HL-60 (cell line): ENCODE measurements around the gene FN3K.

Source experiments
- DNase-seq, 2 experiments: peaks; one replicate each; pipeline ENCODE4 v3.0.0-alpha.2; 2010 to 2020; ENCODE audit warnings: low read depth in 1 of 2, low spot score in 1 of 2
- H3K27ac ChIP-seq: fragments of 250-450 bp; sonication (Bioruptor Pico); replicated peaks from 2 replicates; pipeline ENCODE4 v1.5.1; 2020; ENCODE audit warnings: mild to moderate bottlenecking, moderate library complexity
- H3K27me3 ChIP-seq: fragments of 250-450 bp; sonication (Bioruptor Pico); 2 replicates; pipeline ENCODE4 v1.5.1; 2021; ENCODE audit warnings: mild to moderate bottlenecking, moderate library complexity; ENCODE audit not compliant: insufficient read depth, poor library complexity, severe bottlenecking
- H3K4me3 ChIP-seq: replicated peaks from 2 replicates; pipeline ENCODE4 v1.5.1; 2011; ENCODE audit warnings: mild to moderate bottlenecking, control low read depth, low read length; ENCODE audit not compliant: insufficient read depth
- GABPA ChIP-seq: IDR thresholded peaks from 2 replicates; pipeline ENCODE4 v1.6.1; 2012; ENCODE audit warnings: low read depth
- POLR2AphosphoS5 ChIP-seq: IDR thresholded peaks from 2 replicates; pipeline ENCODE4 v1.6.1; 2012; ENCODE audit warnings: low read depth
- REST ChIP-seq: IDR thresholded peaks from 2 replicates; pipeline ENCODE4 v1.6.1; 2012; ENCODE audit warnings: low read depth; ENCODE audit not compliant: insufficient replicate concordance
- SPI1 ChIP-seq: IDR thresholded peaks from 2 replicates; pipeline ENCODE4 v1.6.1; 2012; ENCODE audit warnings: low read depth, mild to moderate bottlenecking, borderline replicate concordance
- TF ChIP-seq, protein P1 (sequence below): IDR thresholded peaks from one replicate; pipeline ENCODE4 v1.5.1; 2011; ENCODE audit warnings: low read length, control low read depth, inconsistent platforms; ENCODE audit not compliant: insufficient read depth

The FN3K gene

DNA sequence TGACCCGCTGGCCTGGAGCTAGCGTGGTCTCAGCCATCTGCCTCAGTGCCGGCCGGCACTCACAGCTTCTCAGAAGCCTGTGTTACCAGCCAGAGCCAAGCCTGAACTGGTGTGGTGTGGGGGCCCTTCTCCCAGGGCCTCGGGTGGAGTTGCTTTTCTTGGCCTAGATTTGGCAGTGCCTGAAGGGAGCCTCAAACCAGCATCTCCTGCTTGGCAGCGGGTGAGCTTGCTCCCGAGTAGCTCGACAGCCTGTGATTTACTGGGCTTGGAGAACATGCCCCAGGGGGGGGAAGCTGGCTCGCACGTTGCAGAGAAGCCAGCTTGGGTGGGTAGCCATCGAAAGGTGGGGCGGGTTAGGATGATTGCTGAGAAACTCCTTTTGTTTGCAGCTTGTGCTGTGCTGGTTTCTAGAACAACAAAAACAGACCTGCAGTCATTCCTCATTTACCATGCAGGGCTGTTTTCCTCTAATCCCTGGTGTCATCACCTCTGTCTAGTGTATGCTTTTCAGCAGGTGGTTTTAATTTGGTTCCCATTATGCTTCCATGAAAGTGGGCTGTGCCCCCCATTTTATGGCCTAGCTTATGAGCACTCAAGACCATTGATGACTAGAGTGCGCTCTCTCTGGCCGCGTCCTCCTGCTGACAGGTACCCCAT is 58.7 kb downstream of the FN3K start:
- Histone ChIP-seq H3K4me3 (no peak overlapping the region), H3K27ac (no peak overlapping the region), H3K27me3 (no peaks in the 10 kb centered on the region)
- TF ChIP-seq, protein P1, sequence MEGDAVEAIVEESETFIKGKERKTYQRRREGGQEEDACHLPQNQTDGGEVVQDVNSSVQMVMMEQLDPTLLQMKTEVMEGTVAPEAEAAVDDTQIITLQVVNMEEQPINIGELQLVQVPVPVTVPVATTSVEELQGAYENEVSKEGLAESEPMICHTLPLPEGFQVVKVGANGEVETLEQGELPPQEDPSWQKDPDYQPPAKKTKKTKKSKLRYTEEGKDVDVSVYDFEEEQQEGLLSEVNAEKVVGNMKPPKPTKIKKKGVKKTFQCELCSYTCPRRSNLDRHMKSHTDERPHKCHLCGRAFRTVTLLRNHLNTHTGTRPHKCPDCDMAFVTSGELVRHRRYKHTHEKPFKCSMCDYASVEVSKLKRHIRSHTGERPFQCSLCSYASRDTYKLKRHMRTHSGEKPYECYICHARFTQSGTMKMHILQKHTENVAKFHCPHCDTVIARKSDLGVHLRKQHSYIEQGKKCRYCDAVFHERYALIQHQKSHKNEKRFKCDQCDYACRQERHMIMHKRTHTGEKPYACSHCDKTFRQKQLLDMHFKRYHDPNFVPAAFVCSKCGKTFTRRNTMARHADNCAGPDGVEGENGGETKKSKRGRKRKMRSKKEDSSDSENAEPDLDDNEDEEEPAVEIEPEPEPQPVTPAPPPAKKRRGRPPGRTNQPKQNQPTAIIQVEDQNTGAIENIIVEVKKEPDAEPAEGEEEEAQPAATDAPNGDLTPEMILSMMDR, result no peak
- no peak for TF ChIP-seq GABPA
- no peak for TF ChIP-seq REST
- TF ChIP-seq SPI1, result no peak
- TF ChIP-seq POLR2AphosphoS5, result no peak
- DNase-seq, result no peak

GRCh38 chr17:82794781-82795482 is 59.5 kb downstream of the FN3K start:
- no peak overlapping the region for H3K4me3 ChIP-seq
- no peak for TF ChIP-seq REST
- TF ChIP-seq, protein P1, result no peak
- TF ChIP-seq GABPA, result no peak
- no peak for TF ChIP-seq POLR2AphosphoS5
- no peak for TF ChIP-seq SPI1
- no peak for DNase-seq
- no peaks in the 10 kb centered on the region for H3K27me3 ChIP-seq
- H3K27ac ChIP-seq, result no peak overlapping the region

DNA sequence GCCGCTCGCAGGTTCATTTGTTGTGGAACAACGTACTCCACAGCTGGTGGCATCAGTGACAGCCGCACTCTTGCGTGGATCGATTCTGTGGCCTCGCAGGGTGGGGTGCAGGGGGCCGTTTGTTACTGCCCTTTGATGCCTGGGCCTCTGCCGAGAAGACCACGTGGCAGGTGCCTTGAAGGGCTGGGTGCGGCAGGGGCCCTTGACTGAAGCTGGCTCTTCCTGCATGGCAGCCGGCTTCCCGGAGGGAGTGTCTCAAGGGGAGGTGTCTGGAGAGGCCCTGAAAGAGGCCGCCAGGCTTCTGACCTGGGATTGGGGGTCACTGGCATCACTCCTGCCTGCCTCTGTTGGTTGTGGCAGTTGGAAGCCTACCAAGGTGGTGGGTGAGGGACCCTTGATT is 60.2 kb downstream of the FN3K start:
- Histone ChIP-seq H3K27ac (no peak overlapping the region), H3K27me3 (no peaks in the 10 kb centered on the region), H3K4me3 (no peak overlapping the region)
- TF ChIP-seq GABPA (no peak), POLR2AphosphoS5 (no peak), SPI1 (no peak), REST (no peak)
- TF ChIP-seq, protein P1, result no peak
- DNase-seq, result no peak
